Heart left ventricle (tissue), 16 donors: ENCODE data around the gene ABHD17B. TPM values are rescaled to one million over a fixed set of nuclear protein-coding genes. Genes with fewer than 3 reads are reported as not detected.

Experiments used
- ATAC-seq, 4 donors: fragments of 200-7000 bp; cut with Tn5 transposase; one replicate each; pipeline ENCODE4 v1.9.1; 2020 to 2022; ENCODE audit warnings: moderate library complexity in 4 of 4, mild to moderate bottlenecking in 3 of 4, moderate number of reproducible peaks in 1 of 4
- DNase-seq, 5 donors: peaks; one replicate each; pipeline ENCODE4 v3.0.0-alpha.2; 2020
- H3K27ac ChIP-seq, 12 donors: fragments of 200-600 bp; sonication (generic) in 4 of 12; one replicate each; pipeline versions ENCODE4 v1.5.0 to v1.8.0; 2016 to 2022; ENCODE audit warnings: mild to moderate bottlenecking in 2 of 12
- H3K27me3 ChIP-seq, 9 donors: fragments of 200-600 bp; sonication (generic) in 2 of 9; one replicate each; pipeline versions ENCODE4 v1.5.1 to v1.8.0; 2016 to 2022; ENCODE audit warnings: mild to moderate bottlenecking in 3 of 9
- H3K36me3 ChIP-seq, 9 donors: fragments of 200-600 bp; sonication (generic) in 2 of 9; one replicate each; pipeline versions ENCODE4 v1.5.0 to v1.8.0; 2018 to 2022; ENCODE audit warnings: mild to moderate bottlenecking in 2 of 9
- H3K4me1 ChIP-seq, 12 donors: fragments of 200-600 bp; sonication (generic) in 4 of 12; one replicate each; pipeline versions ENCODE4 v1.5.0 to v1.8.0; 2016 to 2022; ENCODE audit warnings: mild to moderate bottlenecking in 3 of 12
- H3K4me3 ChIP-seq, 12 donors: fragments of 200-600 bp; sonication (generic) in 4 of 12; one replicate each; pipeline versions ENCODE4 v1.5.0 to v1.8.0; 2017 to 2022; ENCODE audit warnings: mild to moderate bottlenecking in 9 of 12, moderate library complexity in 4 of 12
- H3K9me3 ChIP-seq, 12 donors: fragments of 200-600 bp; sonication (generic) in 4 of 12; one replicate each; pipeline versions ENCODE4 v1.5.0 to v1.8.0; 2016 to 2022; ENCODE audit warnings: mild to moderate bottlenecking in 1 of 12
- CTCF ChIP-seq, 12 donors: fragments of 200-600 bp; sonication (generic) in 4 of 12; IDR thresholded peaks; one replicate each; pipeline versions ENCODE4 v1.5.0 to v1.8.0; 2018 to 2022; ENCODE audit warnings: antibody characterized with exemption in 12 of 12, mild to moderate bottlenecking in 5 of 12
- POLR2A ChIP-seq, 2 donors: fragments of 450-650 bp; IDR thresholded peaks; one replicate each; pipeline ENCODE4 v1.6.1; 2017; ENCODE audit warnings: antibody characterized with exemption in 2 of 2, mild to moderate bottlenecking in 2 of 2, moderate library complexity in 2 of 2
- WGBS, 4 donors: extraction: QIAGEN DNeasy Blood & Tissue Kit in 2 of 4; methylation state at CpG; one replicate each; pipeline versions ENCODE4 v1.1.5 to v1.1.7; 2013 to 2018; 5-methylcytosine and 5-hydroxymethylcytosine counted together
- intact Hi-C, 10 donors: fragments of 100-400 bp; cut with DNase I; formaldehyde crosslinking; loops; one replicate each; pipeline versions ENCODE4 v1.11.1 to v1.14.2; 2022
- polyA plus RNA-seq, 2 donors: library from polyadenylated mRNA; stranded (reverse); fragments of 200-250 nt; gene quantifications; one replicate each; pipeline ENCODE4 v1.2.3, GENCODE V29; 2013
- total RNA-seq, 9 donors: library from RNA; depleted of rRNA in 2 of 9; stranded (reverse); fragments of >200 nt in 2 of 9; fragmentation: NEBNext Ultra II Directional in 3 of 9; extraction: Animal tissue kit (Norgen Biotek cat#: 25700) in 3 of 9; gene quantifications; one replicate each; pipeline versions ENCODE4 v1.1.0 to v1.2.4, GENCODE V29; 2016 to 2023
- donor health status: ischemic (EF 13 %, LVEDD 7.1; RV severe dilation, severe dysfunction).
- donor health status: healthy with polysubstance abuse.
- donor health status: DM: no; HTN: yes; CAD: no.
- donor health status: DM: no; HTN: no; CAD: no.
- donor health status: ischemic (EF 25% LVEDD 6.9; RV normal size, moderate dysfunction).
- donor health status: ischemic (EF 25% LVEDD 5.7; RV mildly dilated, moderate dysfunction).
- donor health status: healthy.
- donor health status: DM: yes; HTN: yes; CAD: no.
- donor health status: ischemic (EF 35%, LVEDD 5.7; RV mildly dilated, moderate dysfunction).
- donor health status: nonischemic (EF 11% LVEDD 7.7; RV severe dilation, severe dysfunction).
- donor health status: DM: yes; HTN: yes; CAD: no.
- donor health status: PGD.
- donor health status: ischemic (EF 29% LVEDD 5.4; RV normal size, mild dysfunction).
- donor health status: nonischemic (EF 23%, LVEDD 6.1; RV moderate dilation, normal function).

The ABHD17B gene
- total and polyA plus RNA-seq, 11 donors: 2.7 to 15.9 (median 10.8) TPM

- Histone ChIP-seq H3K27me3 (no peaks in the 10 kb centered on the region), H3K4me1 (peaks cover 0 to 35% (median 17%) of the 10 kb centered on the region in 12 donors), H3K27ac (no peak overlapping the region), H3K36me3 (peaks cover 0 to 10% (median 0%) of the 10 kb centered on the region in 9 donors), H3K9me3 (no peaks in the 10 kb centered on the region), H3K4me3 (no peak overlapping the region)
- TF ChIP-seq CTCF (IDR thresholded peaks at IDR 0.05): no peak
- TF ChIP-seq POLR2A (IDR thresholded peaks at IDR 0.05): no peak
- ATAC-seq: no peak
- DNase-seq: no peak
- intact Hi-C loops: loop anchor here in 4 of 10 donors (10.0 kb wide), 5 partner anchors 59 to 449 kb away; partner anchors contain the start of gene ZFAND5 (in 1 of the 4)
Observed at GRCh38 chr9:71915495-71915894, 4.5 kb upstream of the ABHD17B start.

DNA sequence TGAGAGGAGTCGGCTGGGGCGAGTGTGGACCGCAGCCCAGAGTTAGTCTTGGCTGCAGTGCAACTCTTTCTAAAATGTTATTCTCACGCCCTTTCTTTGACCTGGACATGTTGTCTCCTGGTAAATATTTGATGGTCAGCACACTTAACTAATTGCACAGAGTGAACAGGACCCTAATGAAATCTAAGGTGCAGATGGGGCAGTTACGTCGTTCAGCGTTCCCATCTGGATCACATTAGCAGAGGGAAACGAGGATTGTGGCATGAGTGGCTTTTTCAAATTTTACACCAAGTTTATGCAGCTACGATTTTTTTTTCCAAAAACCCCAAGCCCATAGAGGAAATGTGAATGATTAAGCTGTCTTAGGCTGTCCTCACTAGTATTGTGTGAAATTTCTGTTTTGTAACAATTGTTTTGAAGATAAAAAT is 929 bp upstream of the ABHD17B start:
- Histone ChIP-seq H3K4me3 (peak overlapping the region; percentile 61 to 98 (median 94)), H3K9me3 (no peaks in the 10 kb centered on the region), H3K36me3 (no peaks in the 10 kb centered on the region), H3K4me1 (peaks cover 0 to 47% (median 33%) of the 10 kb centered on the region in 12 donors), H3K27me3 (no peaks in the 10 kb centered on the region), H3K27ac (peak overlapping the region; percentile 70 to 97 (median 92))
- 0 to 1% (median 1%) methylated on average over 9 of the region's 9 CpGs for WGBS, 4 donors
- TF ChIP-seq POLR2A (IDR thresholded peaks at IDR 0.05): no peak
- ATAC-seq: peak in 1 of 4 donors; percentile 33
- intact Hi-C loops: loop anchor here in 5 of 10 donors (5.0 to 10.0 kb wide), 8 partner anchors 63 to 453 kb away; partner anchors contain the start of gene ZFAND5 (in 1 of the 5)
- no peak for DNase-seq

DNA sequence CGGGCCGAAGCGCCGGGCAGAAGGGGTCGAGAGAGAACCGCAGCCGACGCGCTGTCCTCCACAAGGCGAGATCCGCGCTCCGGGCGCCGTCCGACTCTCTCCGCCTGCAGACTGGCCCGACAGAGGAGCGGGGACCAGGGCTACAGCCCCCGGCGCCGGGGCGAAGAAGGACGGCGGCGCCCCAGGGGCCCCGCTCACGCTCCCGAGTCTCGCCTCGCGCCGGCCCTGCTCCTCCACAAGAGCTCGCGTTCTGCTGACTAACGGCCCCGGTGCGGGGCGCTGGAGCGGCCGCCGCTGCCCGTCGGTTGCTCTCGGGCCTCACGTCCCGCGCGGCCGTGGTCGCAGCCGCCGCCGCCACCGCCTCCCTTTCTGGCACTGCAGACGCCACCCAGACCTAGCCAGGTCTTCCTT is 338 bp downstream of the ABHD17B start:
- Histone ChIP-seq H3K4me1 (peaks cover 0 to 47% (median 32%) of the 10 kb centered on the region in 12 donors), H3K9me3 (no peaks in the 10 kb centered on the region), H3K4me3 (peak overlapping the region; percentile 66 to 98 (median 94)), H3K27me3 (no peaks in the 10 kb centered on the region), H3K27ac (peak overlapping the region; percentile 70 to 97 (median 94)), H3K36me3 (peaks cover 0 to 8% (median 0%) of the 10 kb centered on the region in 9 donors)
- no peak for DNase-seq
- TF ChIP-seq CTCF (IDR thresholded peaks at IDR 0.05) (peak in 1 of 12 donors; percentile 11), POLR2A (IDR thresholded peaks at IDR 0.05) (no peak)
- WGBS, 4 donors: 0 to 1% (median 0%) methylated on average over 4 to 56 of the region's 56 CpGs
- ATAC-seq: peak; percentile 1 to 37 (median 18)
- intact Hi-C loops: loop anchor here in 5 of 10 donors (5.0 to 10.0 kb wide), 8 partner anchors 64 to 454 kb away; partner anchors contain the start of gene ZFAND5 (in 1 of the 5)

DNA sequence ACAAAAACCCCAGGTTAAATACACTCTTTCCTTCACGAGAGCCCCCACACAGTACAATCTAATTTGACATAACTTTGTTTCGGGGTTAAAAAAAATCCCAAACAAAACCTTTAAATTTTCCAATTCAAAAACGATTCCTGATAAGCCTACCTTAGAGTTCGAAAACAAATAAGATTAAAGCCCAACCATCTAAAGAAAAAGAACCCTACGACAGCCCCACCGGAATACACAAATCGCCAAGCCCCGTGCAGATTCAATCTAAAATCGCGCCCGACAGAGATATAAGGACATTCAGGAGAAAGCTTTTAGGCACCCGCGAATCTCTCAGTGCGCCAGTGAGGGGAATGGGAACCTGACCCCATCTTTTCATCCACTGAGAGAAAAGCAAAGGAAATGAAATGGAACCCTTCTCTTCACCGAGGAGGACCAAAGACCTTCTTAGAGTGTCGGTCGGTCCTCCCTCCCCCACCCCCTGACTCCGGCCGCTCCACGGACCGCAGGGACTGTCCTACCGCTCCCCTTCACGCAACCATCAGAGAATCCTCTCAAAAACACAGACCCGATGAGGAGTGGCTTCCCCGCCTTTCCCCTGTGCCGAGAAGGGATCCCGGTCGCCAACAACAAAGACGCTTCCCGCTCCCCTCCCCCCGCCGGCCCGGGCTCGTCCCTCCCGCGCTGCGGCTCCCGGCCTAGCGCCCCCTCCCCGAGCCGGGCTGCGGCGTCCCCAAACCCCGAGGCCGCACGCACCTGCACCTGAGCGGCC is 925 bp downstream of the ABHD17B start:
- Histone ChIP-seq H3K27me3 (no peaks in the 10 kb centered on the region), H3K9me3 (no peaks in the 10 kb centered on the region), H3K36me3 (peaks cover 0 to 12% (median 0%) of the 10 kb centered on the region in 9 donors), H3K27ac (peak overlapping the region; percentile 70 to 97 (median 94)), H3K4me1 (peaks cover 0 to 47% (median 32%) of the 10 kb centered on the region in 12 donors), H3K4me3 (peak overlapping the region; percentile 66 to 98 (median 94))
- intact Hi-C loops: loop anchor here in 8 of 10 donors (5.0 to 10.0 kb wide), 9 partner anchors 55 to 455 kb away; partner anchors contain the start of gene ZFAND5 (in 1 of the 8)
- DNase-seq (peak; percentile 67 to 76 (median 70)), ATAC-seq (peak in 2 of 4 donors; percentile 16 to 38)
- WGBS, 4 donors: 0 to 1% (median 0%) methylated on average over 22 to 47 of the region's 47 CpGs
- TF ChIP-seq POLR2A (IDR thresholded peaks at IDR 0.05): no peak
- TF ChIP-seq CTCF (IDR thresholded peaks at IDR 0.05): no peak
